ENCODE measurements around the gene ADSL. TPM values are rescaled to one million over a fixed set of nuclear protein-coding genes. Genes with fewer than 3 reads are reported as not detected.

The ADSL gene
- total RNA-seq, 1 experiment from 2014 or later, result 93.8 TPM

GRCh38 chr22:40413873-40414272 is 67.6 kb downstream of the ADSL start:
- no peaks in the 10 kb centered on the region for H3K27me3 ChIP-seq (ENCODE audit: low read length)
- TF ChIP-seq EZH2phosphoT487 (IDR thresholded peaks at IDR 0.05; ENCODE audit: borderline replicate concordance, low read length), result no peak
- no peak for TF ChIP-seq CTCF (conservative IDR thresholded peaks at IDR 0.05; ENCODE audit: low read depth, low read length)
- TF ChIP-seq EZH2 (IDR thresholded peaks at IDR 0.05; ENCODE audit: low read length, unreplicated experiment), result no peak
- CTCF ChIA-PET, result no interaction called here
- intact Hi-C loops (cut with micrococcal nuclease), result no loop called here
- no peaks in the 10 kb centered on the region for H3K9me3 ChIP-seq (ENCODE audit: low read length)
- DNase-seq (no peak), ATAC-seq (no peak)
- no peak overlapping the region for H3K4me2 ChIP-seq (ENCODE audit: low read length)
- no peak overlapping the region for H3K27ac ChIP-seq (ENCODE audit: low read length)
- no peak overlapping the region for H3K9ac ChIP-seq (ENCODE audit: low read length)
- H3K4me3 ChIP-seq (ENCODE audit: low read length), result no peak overlapping the region
- H4K20me1 ChIP-seq (ENCODE audit: low read length), result no peaks in the 10 kb centered on the region
- no peaks in the 10 kb centered on the region for H3K79me2 ChIP-seq (ENCODE audit: low read length)
- peaks cover 10% of the 10 kb centered on the region for H3K4me1 ChIP-seq (ENCODE audit: insufficient read depth, low read length)
- H3F3A ChIP-seq (ENCODE audit: low read length, unreplicated experiment), result no peaks in the 10 kb centered on the region
- BruUV-seq (replicated peaks), result no TSS peak
- no peak overlapping the region for H2AFZ ChIP-seq (ENCODE audit: low read length)
- POLR2A ChIA-PET (ENCODE audit: unreplicated experiment), result no interaction called here
- H3K36me3 ChIP-seq (ENCODE audit: low read depth, low read length), result peaks cover 10% of the 10 kb centered on the region; the same call in 1 of the 2 replicates
- H3K9me2 ChIP-seq (replicated peaks; ENCODE audit: low read length), result no peaks in the 10 kb centered on the region

GRCh38 chr22:40414311-40414710 is 68.0 kb downstream of the ADSL start:
- Histone ChIP-seq H3F3A (ENCODE audit: low read length, unreplicated experiment) (no peaks in the 10 kb centered on the region), H3K9me3 (ENCODE audit: low read length) (no peaks in the 10 kb centered on the region), H3K4me2 (ENCODE audit: low read length) (no peak overlapping the region), H2AFZ (ENCODE audit: low read length) (no peak overlapping the region), H3K79me2 (ENCODE audit: low read length) (no peaks in the 10 kb centered on the region), H3K36me3 (ENCODE audit: low read depth, low read length) (peaks cover 10% of the 10 kb centered on the region; the same call in 1 of the 2 replicates), H3K4me1 (ENCODE audit: insufficient read depth, low read length) (peaks cover 10% of the 10 kb centered on the region), H3K27ac (ENCODE audit: low read length) (no peak overlapping the region), H3K9me2 (replicated peaks; ENCODE audit: low read length) (no peaks in the 10 kb centered on the region), H4K20me1 (ENCODE audit: low read length) (no peaks in the 10 kb centered on the region), H3K27me3 (ENCODE audit: low read length) (no peaks in the 10 kb centered on the region), H3K4me3 (ENCODE audit: low read length) (no peak overlapping the region), H3K9ac (ENCODE audit: low read length) (no peak overlapping the region)
- intact Hi-C loops (cut with micrococcal nuclease), result no loop called here
- ATAC-seq, result no peak; the same call in 1 of the 2 replicates
- TF ChIP-seq EZH2phosphoT487 (IDR thresholded peaks at IDR 0.05; ENCODE audit: borderline replicate concordance, low read length) (no peak), CTCF (conservative IDR thresholded peaks at IDR 0.05; ENCODE audit: low read depth, low read length) (no peak), EZH2 (IDR thresholded peaks at IDR 0.05; ENCODE audit: low read length, unreplicated experiment) (no peak)
- peak; percentile 17 for DNase-seq
- no TSS peak for BruUV-seq (replicated peaks)
- ChIA-PET CTCF (no interaction called here), POLR2A (ENCODE audit: unreplicated experiment) (no interaction called here)

- no peak for ATAC-seq
- POLR2A ChIA-PET (ENCODE audit: unreplicated experiment), result no interaction called here
- no peak for DNase-seq
- Histone ChIP-seq H3K9me2 (replicated peaks; ENCODE audit: low read length) (no peaks in the 10 kb centered on the region), H3K79me2 (ENCODE audit: low read length) (no peaks in the 10 kb centered on the region), H3F3A (ENCODE audit: low read length, unreplicated experiment) (no peaks in the 10 kb centered on the region), H3K36me3 (ENCODE audit: low read depth, low read length) (peaks cover 10% of the 10 kb centered on the region; the same call in 1 of the 2 replicates), H3K27me3 (ENCODE audit: low read length) (no peaks in the 10 kb centered on the region), H3K27ac (ENCODE audit: low read length) (no peak overlapping the region), H2AFZ (ENCODE audit: low read length) (no peak overlapping the region), H4K20me1 (ENCODE audit: low read length) (no peaks in the 10 kb centered on the region), H3K9me3 (ENCODE audit: low read length) (no peaks in the 10 kb centered on the region), H3K4me1 (ENCODE audit: insufficient read depth, low read length) (peaks cover 7% of the 10 kb centered on the region), H3K9ac (ENCODE audit: low read length) (no peak overlapping the region), H3K4me2 (ENCODE audit: low read length) (no peak overlapping the region), H3K4me3 (ENCODE audit: low read length) (no peak overlapping the region)
- BruUV-seq (replicated peaks), result no TSS peak
- no peak for TF ChIP-seq EZH2phosphoT487 (IDR thresholded peaks at IDR 0.05; ENCODE audit: borderline replicate concordance, low read length)
- no peak for TF ChIP-seq CTCF (conservative IDR thresholded peaks at IDR 0.05; ENCODE audit: low read depth, low read length)
- TF ChIP-seq EZH2 (IDR thresholded peaks at IDR 0.05; ENCODE audit: low read length, unreplicated experiment), result no peak
- intact Hi-C loops (cut with micrococcal nuclease), result no loop called here
- CTCF ChIA-PET, result interaction anchor here (0.5 kb wide), 1 partner anchor 426 kb away, joined by 4 read pairs; no protein-coding TSS in a partner anchor
These were observed 68.7 kb downstream of the ADSL start for GRCh38 chr22:40414838-40415505.
